RWPE2 (cell line): Measurements from ENCODE around the gene FAM210A.
A peak's percentile ranks its signal among the peaks of the same experiment; 100 is the strongest.

Experiments
- ATAC-seq: fragments of 200-7000 bp; cut with Tn5 transposase; 3 replicates; pipeline ENCODE4 v1.9.1; 2021; ENCODE audit warnings: low read depth
- DNase-seq: peaks from one replicate; pipeline ENCODE4 v3.0.0-alpha.2; 2020; ENCODE audit warnings: low spot score
- H3K27ac ChIP-seq: fragments of 450-650 bp; 2 replicates; pipeline ENCODE4 v1.5.1; 2017; ENCODE audit warnings: mild to moderate bottlenecking; ENCODE audit not compliant: poor library complexity, severe bottlenecking
- H3K27me3 ChIP-seq: fragments of 250-450 bp; sonication (Bioruptor Pico); 2 replicates; pipeline ENCODE4 v1.5.1; 2021; ENCODE audit warnings: mild to moderate bottlenecking, moderate library complexity; ENCODE audit not compliant: insufficient read depth, poor library complexity, severe bottlenecking
- H3K36me3 ChIP-seq: fragments of 250-450 bp; sonication (Bioruptor Pico); 2 replicates; pipeline ENCODE4 v1.5.1; 2020; ENCODE audit warnings: low read depth, mild to moderate bottlenecking, moderate library complexity
- H3K4me1 ChIP-seq: fragments of 250-450 bp; sonication (Bioruptor Pico); 2 replicates; pipeline ENCODE4 v1.5.1; 2021; ENCODE audit warnings: mild to moderate bottlenecking, moderate library complexity; ENCODE audit not compliant: insufficient read depth, poor library complexity, severe bottlenecking
- H3K4me3 ChIP-seq: fragments of 250-450 bp; sonication (Bioruptor Pico); 2 replicates; pipeline ENCODE4 v1.5.1; 2021; ENCODE audit warnings: mild to moderate bottlenecking, moderate library complexity; ENCODE audit not compliant: severe bottlenecking
- H3K9me3 ChIP-seq: fragments of 250-450 bp; sonication (Bioruptor Pico); 2 replicates; pipeline ENCODE4 v1.5.1; 2021; ENCODE audit warnings: mild to moderate bottlenecking, moderate library complexity; ENCODE audit not compliant: severe bottlenecking
- TF ChIP-seq, protein P1 (sequence below): fragments of 450-650 bp; IDR thresholded peaks from one replicate; pipeline ENCODE4 v1.5.1; 2017; ENCODE audit warnings: mild to moderate bottlenecking, moderate library complexity; ENCODE audit not compliant: poor library complexity, severe bottlenecking

Gene FAM210A

DNA sequence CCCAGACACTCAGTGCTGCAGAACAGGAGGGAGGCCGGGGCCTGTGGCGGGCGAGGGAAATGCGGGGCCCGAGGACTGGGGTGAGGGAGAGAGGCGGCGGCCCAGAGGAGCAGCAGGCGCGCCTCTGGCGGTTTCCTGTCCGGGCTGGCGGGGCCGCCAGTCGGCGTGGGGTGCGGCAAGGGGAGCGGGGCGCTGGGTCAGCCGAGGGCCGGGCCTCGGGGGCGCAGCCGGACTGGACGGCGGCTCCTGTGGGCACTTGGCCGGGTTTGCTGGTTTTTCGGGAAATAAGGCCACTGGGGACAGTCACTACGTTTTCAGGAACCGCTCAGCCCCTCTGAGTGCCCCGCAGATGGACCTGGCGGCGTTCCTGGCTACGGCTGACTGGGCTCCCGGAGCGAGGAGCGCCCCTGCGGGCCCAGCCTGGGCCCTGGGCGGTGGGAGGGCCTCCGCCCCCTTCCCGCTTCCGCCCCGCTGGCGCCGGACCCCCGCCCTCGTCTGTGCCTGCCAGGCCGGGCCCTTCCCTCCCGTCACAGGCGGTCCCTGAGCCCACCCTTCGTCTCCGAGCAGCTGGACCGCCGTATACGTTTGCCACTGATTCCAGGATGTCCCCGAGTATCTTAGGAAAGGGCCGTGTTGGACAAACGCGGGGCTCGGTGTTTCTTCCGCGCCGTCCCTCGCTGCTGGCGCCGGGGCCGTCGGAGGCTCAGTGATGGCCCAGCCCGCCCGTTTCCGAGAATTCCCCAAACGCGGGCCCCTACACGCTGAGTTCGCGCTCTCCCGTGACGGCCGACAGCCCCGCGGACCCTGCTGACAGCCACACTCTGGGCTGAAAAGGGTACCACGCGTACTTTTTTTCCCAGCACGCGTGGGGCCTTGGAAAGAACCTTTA lies 84.6 kb downstream of the FAM210A start:
- Histone ChIP-seq H3K4me3 (peak overlapping the region; percentile 4), H3K36me3 (no peaks in the 10 kb centered on the region), H3K27me3 (peaks cover 3% of the 10 kb centered on the region), H3K4me1 (no peaks in the 10 kb centered on the region), H3K27ac (no peak overlapping the region), H3K9me3 (no peaks in the 10 kb centered on the region)
- DNase-seq (no peak), ATAC-seq (peak; percentile 70)
- TF ChIP-seq, protein P1, sequence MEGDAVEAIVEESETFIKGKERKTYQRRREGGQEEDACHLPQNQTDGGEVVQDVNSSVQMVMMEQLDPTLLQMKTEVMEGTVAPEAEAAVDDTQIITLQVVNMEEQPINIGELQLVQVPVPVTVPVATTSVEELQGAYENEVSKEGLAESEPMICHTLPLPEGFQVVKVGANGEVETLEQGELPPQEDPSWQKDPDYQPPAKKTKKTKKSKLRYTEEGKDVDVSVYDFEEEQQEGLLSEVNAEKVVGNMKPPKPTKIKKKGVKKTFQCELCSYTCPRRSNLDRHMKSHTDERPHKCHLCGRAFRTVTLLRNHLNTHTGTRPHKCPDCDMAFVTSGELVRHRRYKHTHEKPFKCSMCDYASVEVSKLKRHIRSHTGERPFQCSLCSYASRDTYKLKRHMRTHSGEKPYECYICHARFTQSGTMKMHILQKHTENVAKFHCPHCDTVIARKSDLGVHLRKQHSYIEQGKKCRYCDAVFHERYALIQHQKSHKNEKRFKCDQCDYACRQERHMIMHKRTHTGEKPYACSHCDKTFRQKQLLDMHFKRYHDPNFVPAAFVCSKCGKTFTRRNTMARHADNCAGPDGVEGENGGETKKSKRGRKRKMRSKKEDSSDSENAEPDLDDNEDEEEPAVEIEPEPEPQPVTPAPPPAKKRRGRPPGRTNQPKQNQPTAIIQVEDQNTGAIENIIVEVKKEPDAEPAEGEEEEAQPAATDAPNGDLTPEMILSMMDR, result no peak

DNA sequence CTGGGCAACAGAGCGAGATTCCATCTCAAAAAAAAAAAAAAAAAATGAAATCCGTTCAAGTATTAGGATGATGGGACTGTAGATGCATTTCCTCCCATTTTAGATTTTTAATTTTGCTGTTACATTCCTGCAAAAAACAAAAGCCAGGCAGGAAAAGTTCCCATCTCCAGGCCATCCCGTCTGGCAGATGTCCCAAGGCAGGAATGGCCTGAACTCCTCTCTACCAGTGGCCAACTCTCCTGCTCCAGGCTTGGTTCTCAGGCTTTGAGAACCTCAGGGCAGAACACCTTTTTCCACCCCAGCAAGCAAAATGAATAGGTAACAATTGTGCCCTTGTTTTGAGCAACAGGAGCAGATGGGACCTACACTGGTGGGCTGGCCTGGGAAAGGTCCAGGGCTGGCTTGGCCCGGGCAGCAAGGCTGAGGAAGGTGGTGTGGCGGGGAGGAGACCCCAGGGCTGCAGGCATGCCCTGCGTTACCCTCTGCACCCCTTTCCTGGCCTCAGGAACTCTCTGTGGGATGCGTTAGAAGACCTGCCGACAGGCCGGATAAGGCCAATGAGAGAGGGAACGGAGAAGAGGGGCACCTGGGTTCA lies 86.0 kb downstream of the FAM210A start:
- Histone ChIP-seq H3K4me1 (no peaks in the 10 kb centered on the region), H3K4me3 (no peak overlapping the region), H3K36me3 (no peaks in the 10 kb centered on the region), H3K27ac (no peak overlapping the region), H3K9me3 (no peaks in the 10 kb centered on the region), H3K27me3 (peaks cover 3% of the 10 kb centered on the region)
- ATAC-seq (no peak), DNase-seq (no peak)
- TF ChIP-seq, protein P1, result no peak

DNA sequence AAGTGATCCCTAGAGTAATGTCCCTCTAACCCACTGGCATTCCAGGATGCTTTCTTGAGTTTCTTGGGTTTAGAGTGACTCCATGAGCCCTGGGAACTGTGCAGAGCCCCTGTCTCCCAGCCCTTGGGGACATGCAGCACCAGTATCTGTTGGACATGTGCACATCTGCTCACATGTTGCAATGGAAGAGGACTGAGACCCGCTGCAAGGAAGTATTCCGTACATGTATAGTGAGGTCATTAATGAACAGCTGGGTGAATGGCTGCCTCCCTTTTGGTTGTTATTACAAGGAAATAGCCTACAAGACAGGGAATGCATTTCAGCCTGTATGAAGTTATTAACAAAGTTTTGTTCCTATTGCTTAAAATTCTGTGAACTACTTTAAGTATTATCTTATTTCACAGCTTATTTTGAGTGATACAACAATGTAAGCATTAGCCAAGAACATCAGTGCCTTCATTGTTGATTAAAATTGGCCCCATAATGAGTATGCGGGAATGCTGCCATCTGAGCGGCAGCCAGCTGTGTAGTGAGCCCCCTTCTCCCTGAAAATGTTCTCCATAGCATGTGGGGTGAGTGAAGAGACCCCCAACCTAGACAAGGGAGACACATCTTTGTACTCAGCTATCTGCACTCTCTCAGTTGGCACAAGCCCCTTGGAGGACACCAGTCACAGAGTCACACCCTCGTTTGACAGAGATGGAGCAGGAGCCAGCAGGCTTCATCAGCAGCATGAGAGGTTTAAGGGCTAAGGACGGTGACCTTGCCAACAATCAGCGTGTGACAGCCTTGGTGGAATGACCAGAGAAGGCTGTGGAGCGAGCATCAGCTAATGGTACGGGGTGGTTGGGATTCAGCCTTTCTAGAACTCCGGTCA lies 87.4 kb downstream of the FAM210A start:
- peaks cover 3% of the 10 kb centered on the region for H3K27me3 ChIP-seq

DNA sequence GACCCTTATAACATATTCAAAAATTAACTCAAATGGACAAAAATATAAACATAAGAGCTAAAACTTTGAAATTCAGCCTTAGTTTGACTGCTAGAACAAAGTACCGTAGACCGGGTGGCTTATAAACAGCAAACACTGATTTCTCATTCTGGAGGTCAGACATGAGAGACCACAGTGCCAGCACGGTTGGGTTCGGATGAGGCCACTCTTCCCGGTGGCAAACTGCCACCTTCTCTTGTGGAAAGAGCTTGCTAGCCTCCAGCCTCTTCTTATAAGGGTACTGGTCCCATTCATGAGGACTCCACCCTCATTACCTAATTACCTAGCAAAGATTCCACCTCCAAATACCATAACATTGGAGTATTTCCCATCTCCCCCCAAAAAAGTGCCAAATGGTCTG lies 91.3 kb downstream of the FAM210A start:
- TF ChIP-seq, protein P1, result no peak
- no peak for ATAC-seq
- no peaks in the 10 kb centered on the region for H3K9me3 ChIP-seq
- H3K27me3 ChIP-seq, result no peaks in the 10 kb centered on the region
- DNase-seq, result no peak
- H3K4me1 ChIP-seq, result no peaks in the 10 kb centered on the region
- no peaks in the 10 kb centered on the region for H3K36me3 ChIP-seq
- no peak overlapping the region for H3K27ac ChIP-seq
- no peak overlapping the region for H3K4me3 ChIP-seq

More for the DNA sequence above, 87.4 kb downstream of the FAM210A start:
- Histone ChIP-seq H3K36me3 (no peaks in the 10 kb centered on the region), H3K9me3 (no peaks in the 10 kb centered on the region), H3K27ac (no peak overlapping the region), H3K4me1 (no peaks in the 10 kb centered on the region), H3K4me3 (no peak overlapping the region)
- DNase-seq (no peak), ATAC-seq (no peak)
- TF ChIP-seq, protein P1, result no peak
